ENCODE results near the gene SUCO. TPM values are rescaled to one million over a fixed set of nuclear protein-coding genes. Genes with fewer than 3 reads are reported as not detected.

The SUCO gene
- total RNA-seq: 29.5 and 30.7 TPM in 2 replicates

DNA sequence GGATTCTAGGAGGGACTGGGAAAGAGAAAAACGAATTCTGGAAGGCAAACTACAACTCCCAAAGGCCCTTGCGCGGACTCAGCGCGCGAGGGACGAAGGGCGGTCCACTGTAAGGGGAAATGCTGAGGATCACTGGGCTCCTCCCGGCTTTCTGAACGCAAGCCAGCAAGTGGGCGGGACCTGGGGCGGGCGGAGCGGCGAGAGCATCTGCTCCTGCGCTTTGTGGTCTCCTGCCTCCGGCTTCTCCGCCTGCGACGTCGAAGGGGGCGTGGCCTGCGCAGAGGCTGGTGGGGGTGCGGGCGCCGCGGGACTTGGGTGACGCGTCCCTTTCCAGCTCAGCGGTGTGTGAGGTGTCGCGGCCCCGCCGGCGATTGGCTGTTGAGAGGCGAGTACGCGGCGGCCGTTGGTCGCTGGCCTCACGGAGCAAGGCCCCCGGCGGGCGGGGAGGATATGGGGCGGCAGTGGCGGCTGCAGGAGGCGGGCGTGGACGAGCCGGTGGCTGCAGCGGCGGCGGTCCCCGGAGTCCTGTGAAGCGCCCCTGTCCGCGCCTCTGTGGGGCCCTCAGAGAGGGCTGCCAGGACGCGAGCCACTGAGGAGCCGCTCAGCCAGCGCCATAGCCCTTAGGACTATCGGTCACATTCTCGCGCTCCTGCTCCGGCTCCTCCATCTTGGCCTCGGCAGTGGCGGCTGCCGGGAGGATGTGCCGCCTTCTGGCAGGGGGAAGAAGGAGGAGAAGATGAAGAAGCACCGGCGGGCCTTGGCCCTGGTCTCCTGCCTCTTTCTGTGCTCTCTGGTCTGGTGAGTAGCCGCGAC is at the start of gene SUCO:
TSS of gene SUCO (plus strand) at position 451 of the 813 bp plus-strand sequence. CDS start at position 737, 286 bp downstream.

DNA sequence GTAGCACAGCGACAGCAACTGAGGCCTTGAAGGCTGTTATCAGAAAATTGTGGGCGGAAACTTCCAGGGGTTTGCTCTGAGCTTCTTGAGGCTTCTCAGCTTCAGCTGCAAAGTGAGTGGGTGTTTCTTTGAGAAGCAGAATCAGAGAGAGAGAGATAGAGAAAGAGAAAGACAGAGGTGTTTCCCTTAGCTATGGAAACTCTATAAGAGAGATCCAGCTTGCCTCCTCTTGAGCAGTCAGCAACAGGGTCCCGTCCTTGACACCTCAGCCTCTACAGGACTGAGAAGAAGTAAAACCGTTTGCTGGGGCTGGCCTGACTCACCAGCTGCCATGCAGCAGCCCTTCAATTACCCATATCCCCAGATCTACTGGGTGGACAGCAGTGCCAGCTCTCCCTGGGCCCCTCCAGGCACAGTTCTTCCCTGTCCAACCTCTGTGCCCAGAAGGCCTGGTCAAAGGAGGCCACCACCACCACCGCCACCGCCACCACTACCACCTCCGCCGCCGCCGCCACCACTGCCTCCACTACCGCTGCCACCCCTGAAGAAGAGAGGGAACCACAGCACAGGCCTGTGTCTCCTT is 126.0 kb downstream of the SUCO start, which contains the start of gene FASLG:
TSS of gene FASLG (plus strand) at position 233 of the 583 bp plus-strand sequence. CDS start at position 332, 99 bp downstream.

Other genes starting within 250 kb of the SUCO start
- not detected in 2 replicates for gene C1orf105, start 112.5 kb upstream of the SUCO start, total RNA-seq
- gene PIGC, start 89.1 kb upstream of the SUCO start, total RNA-seq: 10.0 and 12.3 TPM in 2 replicates
- gene FASLG, start 126.0 kb downstream of the SUCO start, total RNA-seq: not detected in 2 replicates

Measured in smooth muscle cell of the pulmonary artery (primary cell).